Midbrain (tissue), 1 donor: Measurements from ENCODE around the gene CACHD1.
"Not testable (repeated sequence)": the region's sequence is repeated elsewhere in the genome, so short reads cannot be mapped to it uniquely, and the experiment has no call there.

Experiments
- DNase-seq: peaks from one replicate; lab custom pipeline; 2025; lab: John Stamatoyannopoulos, UW

CACHD1 gene

DNA sequence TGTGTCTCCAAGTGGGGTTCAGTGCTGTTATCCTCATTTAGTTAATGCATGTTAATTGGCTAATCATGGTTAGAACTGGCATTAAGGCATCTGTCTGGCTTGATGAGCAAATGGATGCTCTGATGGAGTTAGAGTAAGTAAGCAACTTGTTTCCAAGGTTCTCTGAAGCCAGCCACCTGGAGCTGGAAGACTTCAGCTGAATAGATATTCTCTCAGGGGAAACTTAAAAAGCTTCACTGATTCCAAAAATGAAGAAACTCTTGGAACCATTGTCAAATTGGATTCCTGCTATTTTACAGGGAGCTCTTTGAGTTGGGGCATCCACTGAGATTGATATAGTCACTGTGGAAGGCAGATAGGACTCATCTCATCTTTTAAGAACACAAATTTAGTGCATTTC is 118.9 kb downstream of the CACHD1 start:
- no peak for DNase-seq

DNA sequence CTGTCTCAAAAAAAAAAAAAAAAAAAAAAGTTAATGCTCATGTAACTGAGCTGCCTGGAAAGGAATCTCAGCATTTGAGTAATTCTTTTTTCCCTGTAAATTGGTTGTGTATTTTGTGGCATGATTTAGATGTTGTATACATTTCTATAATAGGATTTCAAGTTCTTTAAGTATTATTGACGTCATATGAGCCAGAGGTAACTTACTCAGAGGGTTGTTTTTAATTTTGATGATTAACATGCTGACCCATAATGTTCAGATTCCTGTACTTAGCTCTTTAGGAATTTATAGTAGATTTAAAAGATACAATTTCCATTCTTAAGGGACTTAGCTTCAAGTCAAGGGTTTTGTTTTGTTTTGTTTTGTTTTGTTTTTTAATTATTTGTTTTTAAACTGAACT is 120.4 kb downstream of the CACHD1 start:
- DNase-seq: no peak

DNA sequence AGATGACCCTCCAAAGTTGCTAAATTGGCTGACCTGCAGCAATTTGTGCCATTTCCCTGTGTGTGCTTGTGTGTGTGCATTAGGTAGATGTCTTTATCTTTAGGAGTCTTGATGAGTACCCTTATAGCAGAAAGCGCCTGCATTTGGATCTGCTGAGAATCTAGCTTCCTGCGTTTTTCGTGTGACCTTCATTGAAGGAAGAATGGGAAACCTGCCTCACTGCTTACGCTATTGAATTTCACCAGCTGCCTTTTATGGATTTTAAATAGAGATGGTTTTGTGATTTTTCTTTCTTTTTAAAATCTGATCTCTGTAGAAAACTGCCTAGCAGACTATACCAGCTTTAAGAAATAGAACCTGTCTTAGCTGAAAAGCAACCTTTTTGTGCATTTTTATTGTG is 124.5 kb downstream of the CACHD1 start:
- DNase-seq: peak; percentile 19

DNA sequence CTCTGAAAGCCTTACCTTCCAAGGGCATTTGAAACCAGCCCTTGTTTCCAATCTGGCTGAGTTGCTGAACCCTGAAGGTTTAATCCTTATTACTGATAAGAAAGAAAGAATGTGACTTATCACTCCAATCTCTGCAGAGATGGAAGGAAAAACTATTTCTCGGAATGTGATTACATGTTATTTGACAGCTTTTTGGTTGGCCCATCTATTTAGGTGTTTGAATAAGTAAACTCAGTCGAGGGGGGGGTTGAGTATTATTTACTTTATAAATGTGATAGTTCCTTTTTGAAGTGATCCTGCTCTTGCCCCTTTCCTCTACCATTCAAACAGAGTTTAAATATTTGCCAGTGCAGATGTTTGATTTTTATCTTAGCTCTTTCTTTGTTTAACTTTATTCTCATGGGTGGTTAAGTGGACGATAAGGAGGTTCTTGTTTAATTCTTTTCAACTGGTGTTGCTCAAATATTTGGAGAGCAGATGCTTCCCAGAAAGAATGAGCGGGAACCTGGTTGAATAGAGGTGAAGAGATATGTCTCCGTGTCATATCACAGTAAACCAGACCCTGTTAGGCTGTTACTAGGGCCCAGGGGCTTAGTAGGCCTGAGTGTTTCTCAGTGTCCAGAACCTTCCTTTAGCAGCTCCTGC is 126.1 kb downstream of the CACHD1 start:
- no peak for DNase-seq

DNA sequence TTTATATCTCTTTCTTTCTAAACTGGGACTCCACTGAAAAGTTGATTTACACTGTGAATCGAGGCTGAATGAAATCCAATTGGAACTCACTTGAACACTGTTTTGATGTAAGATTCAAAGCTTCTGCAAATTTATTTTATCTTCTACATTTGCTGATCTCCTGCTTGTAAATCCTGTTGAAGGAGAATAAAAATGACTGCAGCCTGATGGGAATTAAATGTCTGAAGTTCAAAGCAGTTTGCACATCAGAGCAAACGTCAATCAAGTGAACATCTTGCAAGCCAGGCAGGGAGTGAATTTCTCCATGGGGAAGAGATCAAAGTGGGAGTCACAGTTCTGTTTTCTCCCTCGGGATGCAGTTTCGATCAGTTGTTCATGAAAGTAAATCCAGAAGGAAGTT is 127.2 kb downstream of the CACHD1 start:
- no peak for DNase-seq

DNA sequence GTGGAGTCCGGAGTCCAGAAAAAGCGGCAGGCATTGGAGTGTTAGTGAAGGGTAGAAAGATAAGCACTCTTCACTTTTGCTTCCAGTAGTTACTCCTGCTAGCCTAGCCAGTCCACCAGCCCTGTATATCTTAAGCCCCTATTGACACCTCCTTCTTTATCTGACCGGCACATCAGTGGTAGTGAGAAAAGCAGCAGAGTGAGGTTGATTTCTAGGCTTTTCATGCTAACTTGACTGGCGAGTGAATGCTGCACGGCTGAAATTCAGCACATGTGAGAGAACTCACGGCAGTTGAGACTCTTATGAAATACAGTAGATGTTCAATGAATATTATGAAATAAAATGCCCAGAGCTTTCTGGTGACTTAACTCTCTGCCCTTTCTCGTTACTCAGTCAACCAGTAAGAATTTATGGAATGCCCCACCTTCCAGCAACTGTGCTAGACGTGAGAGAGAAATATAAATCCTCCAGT is 128.2 kb downstream of the CACHD1 start:
- no peak for DNase-seq

DNA sequence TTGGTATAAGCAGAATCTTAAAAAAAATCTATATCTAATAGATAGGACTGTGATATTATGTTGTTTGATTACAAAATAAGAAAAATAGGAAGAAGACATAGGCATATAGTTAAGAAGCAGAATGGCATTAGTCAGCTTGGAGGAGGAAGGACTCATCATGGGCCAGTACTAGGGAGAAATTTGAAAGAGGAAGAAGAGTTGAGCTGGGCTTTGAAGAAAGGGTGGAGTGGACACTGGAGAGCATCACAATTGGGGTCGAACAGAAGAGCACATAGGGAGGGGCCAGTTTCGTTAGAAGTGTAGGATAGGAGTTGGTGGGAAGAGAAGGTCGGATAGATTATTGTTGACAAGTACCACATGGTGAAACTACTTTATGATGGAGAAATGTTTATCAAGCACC is 129.3 kb downstream of the CACHD1 start:
- DNase-seq: no peak

DNA sequence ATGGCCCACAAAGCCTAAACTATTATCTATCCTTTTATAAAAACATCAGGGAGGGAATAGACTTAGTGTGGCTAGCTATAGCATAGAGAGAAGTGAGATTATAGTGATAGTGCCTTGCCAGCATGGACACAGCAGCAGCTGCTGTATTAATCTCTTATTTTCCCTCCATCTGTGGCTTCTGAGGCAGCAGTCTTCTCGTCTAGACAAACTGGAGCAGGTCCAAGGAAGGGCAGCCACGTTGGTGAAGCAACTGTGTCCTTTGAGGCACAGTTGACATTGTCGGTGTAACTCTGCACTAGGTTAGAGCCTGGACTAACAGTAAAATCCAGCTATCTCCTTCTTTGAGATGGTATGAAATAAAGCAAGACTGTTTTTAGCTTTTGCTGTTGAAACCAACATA is 131.3 kb downstream of the CACHD1 start:
- DNase-seq: no peak

DNA sequence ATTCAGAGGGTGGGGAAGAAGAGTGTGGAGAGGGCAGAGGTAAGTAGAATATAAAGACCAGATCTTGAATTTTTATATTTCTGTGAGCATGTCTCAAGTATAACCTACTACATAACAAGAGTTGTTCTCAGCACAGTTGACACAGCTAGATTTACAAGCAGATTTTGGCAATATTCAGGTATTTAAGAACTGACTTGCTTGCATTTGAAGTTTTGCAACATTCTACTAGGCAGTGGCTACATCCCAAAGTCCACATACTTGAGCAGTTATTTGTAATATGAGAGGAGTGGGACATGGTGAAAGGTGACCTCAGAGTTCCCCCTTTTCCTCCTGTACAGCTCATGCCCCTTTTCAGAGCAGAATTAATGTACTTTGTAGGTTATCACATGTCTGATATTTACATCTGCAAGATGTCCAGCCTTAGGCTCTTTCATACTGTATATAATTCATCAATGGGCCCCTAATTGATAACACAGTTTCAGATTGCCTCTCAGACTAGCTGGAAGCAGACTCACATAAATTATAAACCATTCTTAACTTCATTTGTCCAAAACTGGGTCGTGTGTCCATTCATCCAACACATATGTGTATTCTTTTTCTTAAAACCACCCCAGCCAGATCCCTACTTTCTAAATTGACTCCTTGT is 138.2 kb downstream of the CACHD1 start:
- DNase-seq: no peak

DNA sequence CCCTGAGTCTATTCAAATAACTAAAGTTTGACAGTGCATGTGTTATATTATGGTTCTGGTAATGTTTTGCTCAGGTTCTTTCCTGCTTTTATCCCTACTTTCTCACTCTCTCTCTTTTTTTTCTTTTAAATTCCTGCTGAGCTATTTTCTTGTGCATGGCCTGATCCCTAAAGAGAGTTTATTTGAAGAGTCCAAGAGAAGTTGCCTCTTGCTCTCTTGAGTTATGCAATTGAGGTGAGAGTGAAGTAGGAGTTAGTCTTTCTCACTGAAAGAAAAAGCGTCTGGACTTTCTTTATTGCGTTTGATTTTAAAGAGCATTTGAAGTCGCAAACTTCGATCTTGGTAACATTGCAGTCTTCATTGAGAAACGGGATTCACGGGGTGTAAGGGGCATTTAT is 138.7 kb downstream of the CACHD1 start:
- DNase-seq: no peak

DNA sequence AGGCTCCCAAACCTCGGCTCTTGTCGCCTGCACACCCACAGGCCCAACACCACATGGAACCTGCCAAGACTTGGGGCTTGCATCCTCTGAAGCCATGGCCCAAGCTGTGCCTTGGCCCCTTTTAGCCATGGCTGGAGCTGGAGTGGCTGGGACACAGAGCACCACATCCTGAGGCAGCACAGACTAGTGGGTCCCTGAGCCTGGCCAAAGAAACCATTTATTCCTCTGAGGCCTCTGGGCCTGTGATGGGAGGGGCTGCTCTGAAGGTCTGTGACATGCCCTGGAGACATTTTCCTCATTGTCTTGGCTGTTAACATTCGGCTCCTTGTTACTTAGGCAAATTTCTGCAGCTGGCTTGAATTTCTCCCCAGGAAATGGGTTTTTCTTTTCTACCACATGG is 141.0 kb downstream of the CACHD1 start:
- DNase-seq: not testable (repeated sequence)

DNA sequence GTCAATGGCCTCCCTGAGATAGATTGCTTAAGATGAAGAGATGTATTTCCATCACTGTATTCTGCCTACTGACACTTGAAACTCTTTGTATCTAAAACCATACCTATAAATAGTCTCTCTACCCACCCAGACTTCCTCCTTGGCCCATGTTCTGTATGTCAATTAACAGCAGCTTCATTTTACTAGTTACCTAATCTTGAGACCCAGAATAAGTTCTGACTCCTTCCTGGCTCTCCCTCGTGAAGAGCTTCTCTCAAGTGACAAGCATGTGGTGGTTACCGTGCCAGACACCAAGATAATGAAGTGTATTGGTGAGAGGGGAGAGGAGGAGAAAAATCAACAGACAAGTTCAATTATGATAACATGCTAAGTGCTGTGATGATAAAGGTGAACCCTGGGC is 146.1 kb downstream of the CACHD1 start:
- no peak for DNase-seq

DNA sequence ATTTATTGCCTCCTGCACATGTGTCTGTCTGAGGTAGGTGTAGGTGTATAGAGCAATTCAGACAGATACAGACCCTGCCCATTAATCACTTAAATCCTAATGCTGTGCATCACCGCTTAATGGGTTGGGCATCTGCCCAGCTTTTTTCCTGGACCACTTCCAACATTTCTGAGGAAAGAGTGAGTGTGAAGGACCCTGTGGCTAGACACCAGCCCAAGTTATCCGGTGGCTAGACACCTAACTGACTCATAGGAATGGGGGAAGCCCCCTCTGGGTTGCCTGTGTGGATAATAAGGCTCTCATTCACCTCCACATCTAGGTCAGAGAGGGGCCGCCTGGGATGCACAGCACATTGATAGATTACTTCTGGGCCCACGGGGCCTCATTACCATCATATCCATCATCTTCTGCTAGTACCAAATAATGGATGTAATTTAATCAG is 153.8 kb downstream of the CACHD1 start:
- no peak for DNase-seq

DNA sequence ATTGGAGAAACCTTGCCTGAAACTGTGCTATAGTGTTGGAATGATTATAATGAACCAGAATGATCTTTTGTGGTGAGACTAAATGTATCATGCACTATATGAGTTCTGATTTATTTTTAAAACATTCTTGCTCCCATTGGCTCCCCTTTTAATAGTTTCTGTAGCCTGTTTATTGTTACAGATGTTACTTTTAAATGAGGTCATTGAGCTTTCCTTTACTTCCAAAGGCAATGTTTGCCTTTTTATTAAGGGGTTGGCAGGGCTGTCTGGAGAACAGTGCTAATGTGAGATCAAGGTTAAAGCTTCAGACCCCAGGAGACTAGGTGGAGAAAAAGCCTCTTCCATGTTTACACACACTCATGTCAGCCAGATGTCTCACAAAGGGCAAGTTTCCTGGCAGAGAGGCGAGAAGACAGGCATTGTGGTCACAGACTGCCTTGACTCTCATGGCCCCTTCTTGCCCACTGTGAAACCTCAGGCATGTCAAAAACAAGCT is 154.3 kb downstream of the CACHD1 start:
- DNase-seq: no peak

DNA sequence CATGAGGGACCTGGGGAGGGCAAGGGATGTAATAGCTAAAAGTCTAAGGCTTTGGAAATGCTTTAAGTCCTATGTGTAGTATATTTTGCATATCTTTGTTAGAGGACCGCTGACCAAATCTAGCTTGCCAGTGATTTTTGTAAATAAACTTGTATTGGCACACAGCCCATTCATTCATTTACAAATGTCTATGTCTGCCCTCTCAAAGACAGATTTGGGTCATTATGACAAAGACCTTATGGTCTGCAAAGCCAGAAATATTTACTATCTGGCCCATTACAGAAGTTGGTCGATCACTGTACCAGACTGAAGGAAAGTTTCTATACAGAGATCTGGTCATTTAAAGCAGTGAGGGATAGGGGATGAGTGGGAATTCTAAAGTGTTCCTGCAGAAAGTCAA is 154.9 kb downstream of the CACHD1 start:
- no peak for DNase-seq

DNA sequence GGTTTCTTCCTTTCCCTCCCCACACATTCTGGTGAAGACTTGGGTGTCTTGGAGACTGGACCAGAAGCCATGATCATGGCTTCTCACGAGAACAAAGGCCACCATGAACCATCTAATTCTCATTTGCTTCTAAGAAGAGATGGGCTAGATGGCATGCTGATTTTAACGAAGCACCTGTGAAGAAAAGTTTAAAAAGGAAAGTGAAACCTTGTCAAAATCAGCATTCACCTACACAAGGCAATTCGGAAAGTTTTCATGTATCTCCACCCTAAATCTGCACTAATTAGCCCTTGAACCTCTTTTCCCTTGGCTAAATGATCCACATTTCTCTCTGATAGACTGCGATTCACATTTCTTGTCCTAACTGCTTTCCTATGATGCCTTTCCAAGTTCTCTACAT is 160.7 kb downstream of the CACHD1 start:
- DNase-seq: no peak

DNA sequence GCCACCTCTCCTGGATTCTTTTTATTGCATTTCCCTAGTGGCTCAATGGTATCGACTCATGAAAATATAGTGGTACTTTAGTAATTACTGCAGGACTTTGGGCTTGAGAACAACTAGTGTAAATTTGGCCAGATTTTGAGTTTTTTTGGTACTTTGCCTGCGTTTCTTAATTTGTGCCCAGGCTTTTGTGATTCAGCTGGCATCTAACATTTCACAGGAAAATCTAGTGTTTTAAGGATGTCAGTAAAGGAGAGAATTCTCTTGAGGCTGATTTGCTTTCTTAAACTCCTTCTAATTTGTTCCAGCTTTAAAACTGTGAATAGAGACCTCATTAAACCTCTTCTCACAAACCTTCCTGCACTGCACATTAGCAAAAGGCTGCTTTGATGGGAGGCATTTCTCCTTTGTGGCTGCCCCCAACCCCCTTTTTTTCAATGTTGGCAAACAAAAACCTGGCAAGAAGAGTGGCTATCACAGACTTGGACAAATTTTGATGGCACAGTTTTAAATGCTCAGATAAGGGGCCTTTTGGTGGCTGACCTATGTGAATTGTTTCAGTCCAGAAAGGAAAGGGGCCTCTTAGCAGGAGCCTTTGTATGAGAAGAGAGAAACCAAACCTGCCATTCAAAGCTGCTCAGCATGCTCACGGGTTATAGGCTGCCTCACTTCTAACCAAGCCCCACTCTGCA is 161.6 kb downstream of the CACHD1 start:
- peak; percentile 63 for DNase-seq

DNA sequence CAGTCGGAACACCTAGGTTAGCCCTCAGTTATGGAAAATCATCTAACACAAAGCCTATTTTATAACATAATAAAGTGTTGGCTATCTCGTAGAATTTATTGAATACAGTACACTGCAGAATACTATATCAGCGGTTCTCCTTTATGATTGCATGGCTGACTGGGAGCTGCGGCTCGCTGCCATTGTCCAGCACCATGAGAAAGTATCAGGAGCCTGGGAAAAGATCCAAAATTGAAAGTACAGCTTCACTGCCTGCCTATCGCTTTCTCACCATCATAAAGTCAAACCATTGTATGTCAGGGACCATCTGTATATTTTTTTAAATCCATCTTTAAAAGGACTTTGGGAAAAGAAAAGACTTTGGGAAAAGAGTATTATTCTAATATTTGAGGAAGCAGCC is 163.0 kb downstream of the CACHD1 start:
- no peak for DNase-seq

DNA sequence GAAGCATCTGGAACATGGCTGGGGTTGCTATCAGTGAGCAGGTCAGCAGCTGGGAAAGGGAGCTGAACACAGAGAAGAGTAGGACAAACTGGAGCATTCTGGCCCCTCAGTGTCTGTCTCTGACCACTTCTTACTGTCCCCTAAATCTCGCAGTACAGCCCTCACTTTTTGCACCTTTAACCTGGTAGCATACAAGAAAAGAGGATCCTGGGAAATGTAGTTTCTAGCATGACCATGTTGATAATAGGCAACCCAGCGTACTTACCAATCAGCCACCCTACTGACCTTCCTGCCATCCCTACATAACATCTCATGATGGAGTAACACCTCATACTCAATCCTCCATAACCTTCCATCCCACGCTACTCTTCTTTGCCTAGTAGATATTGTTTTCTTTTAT is 175.8 kb downstream of the CACHD1 start:
- no peak for DNase-seq

DNA sequence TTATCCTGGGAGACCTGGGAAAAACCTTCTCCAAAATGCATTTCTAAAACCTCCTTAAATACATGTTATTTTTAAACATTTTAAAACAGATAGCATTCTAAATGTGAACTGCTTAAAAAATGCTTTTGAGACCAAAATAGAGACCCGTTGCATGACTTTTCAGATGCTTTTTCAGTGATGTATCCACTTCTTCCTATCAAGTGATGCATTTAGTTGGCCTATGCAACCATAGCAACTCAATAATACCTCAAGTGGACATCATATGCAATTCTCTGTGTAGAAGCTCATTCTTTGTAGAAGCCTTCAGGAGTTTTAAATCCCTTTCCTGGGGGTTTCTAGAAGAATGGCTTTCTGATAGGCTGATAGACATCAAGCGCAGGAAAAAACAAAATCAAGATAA is 180.5 kb downstream of the CACHD1 start:
- no peak for DNase-seq

DNA sequence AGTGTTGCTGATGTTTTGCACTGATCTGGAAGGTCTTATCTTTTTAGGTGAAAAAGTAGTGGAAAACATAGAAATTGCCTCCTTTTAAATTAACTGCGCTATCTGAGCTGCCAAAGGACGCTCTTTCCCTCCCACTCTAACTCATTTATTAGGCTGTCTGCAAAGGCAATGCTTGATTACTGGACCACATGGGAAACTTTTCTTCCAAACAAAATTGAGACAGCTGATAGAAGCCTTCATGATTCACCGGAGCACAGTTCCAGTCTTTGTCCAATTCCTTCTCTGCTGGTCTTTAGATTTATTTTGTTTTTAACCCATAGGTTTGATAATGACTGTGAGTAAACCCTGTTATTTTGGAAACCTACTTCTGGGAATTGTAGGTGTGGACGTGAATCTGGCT is 181.9 kb downstream of the CACHD1 start:
- no peak for DNase-seq

DNA sequence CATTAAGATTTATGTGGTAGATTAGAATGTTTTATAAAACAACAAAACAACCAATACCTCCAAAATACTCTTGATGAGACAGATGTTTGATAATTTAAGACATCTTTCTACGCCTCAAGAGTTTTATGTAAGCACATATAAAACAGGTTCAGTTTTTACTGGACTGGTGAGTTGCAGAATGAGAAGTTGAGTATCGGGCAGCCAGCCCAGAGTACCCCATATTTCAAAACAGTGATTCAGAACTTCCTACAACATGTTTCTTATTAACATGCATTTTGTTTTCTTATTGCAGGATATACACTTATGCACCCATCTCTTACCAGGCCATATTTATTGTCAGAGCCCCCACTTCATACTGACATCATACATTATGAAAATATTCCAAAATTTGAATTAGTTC is 183.5 kb downstream of the CACHD1 start:
- no peak for DNase-seq
